Muscle layer of duodenum (tissue), 2 donors: ENCODE data around the gene C1QTNF6.
A peak's percentile ranks its signal among the peaks of the same experiment; 100 is the strongest.
"Not testable (repeated sequence)": the region's sequence is repeated elsewhere in the genome, so short reads cannot be mapped to it uniquely, and the experiment has no call there.

Experiments used
- H3K27ac ChIP-seq: one replicate; pipeline ENCODE4 v1.7.0; 2013; ENCODE audit warnings: mild to moderate bottlenecking, low read length
- H3K27me3 ChIP-seq: one replicate; pipeline ENCODE4 v1.7.0; 2013; ENCODE audit warnings: low read depth, mild to moderate bottlenecking, control low read depth, low read length
- H3K36me3 ChIP-seq, 2 donors: one replicate each; pipeline ENCODE4 v1.7.0; 2013; ENCODE audit warnings: low read length in 2 of 2, control low read depth in 1 of 2, mild to moderate bottlenecking in 1 of 2; ENCODE audit not compliant: insufficient read depth in 2 of 2, control insufficient read depth in 1 of 2
- H3K4me1 ChIP-seq, 2 donors: one replicate each; pipeline ENCODE4 v1.7.0; 2013; ENCODE audit warnings: low read length in 2 of 2, mild to moderate bottlenecking in 2 of 2, control low read depth in 1 of 2, moderate library complexity in 1 of 2; ENCODE audit not compliant: insufficient read depth in 2 of 2, control insufficient read depth in 1 of 2
- H3K4me3 ChIP-seq, 2 donors: one replicate each; pipeline ENCODE4 v1.7.0; 2013; ENCODE audit warnings: low read length in 2 of 2, low read depth in 1 of 2, mild to moderate bottlenecking in 1 of 2
- H3K9me3 ChIP-seq, 2 donors: one replicate each; pipeline ENCODE4 v1.7.0; 2013; ENCODE audit warnings: low read length in 2 of 2, control low read depth in 1 of 2, mild to moderate bottlenecking in 1 of 2; ENCODE audit not compliant: control insufficient read depth in 1 of 2
- donor health status: healthy.

The C1QTNF6 gene

DNA sequence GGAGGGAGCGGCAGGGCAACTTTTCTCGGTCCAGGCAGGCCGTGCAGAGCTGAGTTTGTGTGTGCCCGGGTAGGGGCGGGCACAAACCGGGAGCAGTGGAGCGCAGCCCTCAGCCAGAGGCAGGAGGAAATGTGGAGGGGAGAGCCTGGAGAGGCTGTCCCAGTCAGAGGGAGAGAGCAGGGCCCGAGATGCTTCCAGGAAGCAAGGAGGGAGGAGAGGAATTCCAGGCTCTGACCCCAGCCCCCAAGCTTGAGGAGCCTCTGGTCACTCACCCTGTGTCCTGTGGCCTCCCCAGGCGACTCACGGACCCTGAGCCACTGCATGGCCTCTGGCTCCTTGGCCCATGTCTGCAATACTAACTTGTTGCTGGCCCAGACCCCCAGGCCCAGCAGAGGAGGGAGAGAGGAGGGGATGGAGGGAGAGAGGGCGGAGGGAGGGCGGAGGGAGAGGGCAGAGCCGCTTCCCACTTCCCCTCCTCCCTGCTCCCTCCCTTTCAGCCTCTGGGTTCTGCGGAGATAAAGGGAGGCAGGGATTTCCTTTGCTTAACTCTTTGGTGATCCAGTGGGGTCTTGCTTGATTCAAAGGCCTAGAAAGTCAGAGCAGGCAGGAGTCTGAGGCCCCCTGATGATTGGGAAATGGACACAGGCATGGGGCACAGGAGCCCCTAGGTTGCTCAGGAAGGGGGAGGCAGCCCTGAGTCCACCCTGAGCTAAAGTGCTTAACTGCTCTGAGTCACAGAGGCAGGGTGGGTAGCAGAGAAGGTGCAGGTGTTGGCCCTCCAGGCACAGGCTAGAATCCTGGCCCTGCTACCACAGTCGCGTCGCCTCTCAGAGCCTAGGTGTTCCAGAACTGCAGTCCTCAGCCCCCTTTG is at the start of gene C1QTNF6:
C1QTNF6 (minus strand) TSS at position 357 of the 871 bp plus-strand sequence; CDS start at position 323, 34 bp downstream.
- H3K27me3 ChIP-seq: no peaks in the 10 kb centered on the region
- peak within 1 kb of the TSS; percentile 74 for H3K27ac ChIP-seq
- H3K36me3 ChIP-seq: no peaks in the 10 kb centered on the region
- H3K4me1 ChIP-seq: peaks cover 11 to 20% of the 10 kb centered on the region in 2 donors
- no peaks in the 10 kb centered on the region for H3K9me3 ChIP-seq
- peak within 1 kb of the TSS; percentile 40 to 56 for H3K4me3 ChIP-seq

DNA sequence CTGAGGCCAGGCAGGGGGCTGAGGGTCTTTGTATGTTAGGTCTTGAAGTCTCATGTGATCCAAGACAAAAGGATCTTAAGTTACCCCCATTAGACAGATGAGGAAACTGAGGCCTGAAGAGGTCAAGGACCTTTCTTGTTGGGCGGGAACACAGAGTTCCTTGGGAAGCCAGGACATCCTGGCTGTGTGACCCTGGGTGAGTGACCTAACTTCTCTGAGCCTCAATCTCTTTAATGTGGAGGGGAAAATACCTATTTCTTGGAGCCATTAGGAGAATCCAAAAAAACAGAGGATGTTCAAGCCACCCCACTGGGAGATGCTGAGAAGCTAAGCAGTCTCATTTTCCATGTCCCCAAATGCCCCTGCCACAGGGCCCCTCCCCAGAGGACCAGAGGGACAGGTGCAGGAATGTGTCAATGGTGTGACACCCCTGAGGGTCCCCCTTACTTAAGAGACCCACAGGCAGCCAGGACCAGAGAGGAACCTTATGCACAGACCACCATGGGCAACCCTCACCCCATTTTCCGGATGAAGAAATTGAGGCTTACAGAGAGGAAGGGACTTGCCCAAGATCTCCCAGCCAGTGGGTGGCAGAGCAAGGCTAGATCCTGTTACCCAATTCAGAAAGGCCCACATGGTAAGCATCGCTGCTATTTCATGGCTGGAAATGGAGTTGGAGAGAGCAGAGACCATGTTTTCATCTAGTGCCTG is 48.0 kb upstream of the C1QTNF6 start:
- Histone ChIP-seq H3K36me3 (no peaks in the 10 kb centered on the region), H3K4me3 (no peak overlapping the region), H3K4me1 (peaks cover 0 to 4% of the 10 kb centered on the region in 2 donors), H3K27me3 (no peaks in the 10 kb centered on the region), H3K27ac (no peak overlapping the region), H3K9me3 (no peaks in the 10 kb centered on the region)

DNA sequence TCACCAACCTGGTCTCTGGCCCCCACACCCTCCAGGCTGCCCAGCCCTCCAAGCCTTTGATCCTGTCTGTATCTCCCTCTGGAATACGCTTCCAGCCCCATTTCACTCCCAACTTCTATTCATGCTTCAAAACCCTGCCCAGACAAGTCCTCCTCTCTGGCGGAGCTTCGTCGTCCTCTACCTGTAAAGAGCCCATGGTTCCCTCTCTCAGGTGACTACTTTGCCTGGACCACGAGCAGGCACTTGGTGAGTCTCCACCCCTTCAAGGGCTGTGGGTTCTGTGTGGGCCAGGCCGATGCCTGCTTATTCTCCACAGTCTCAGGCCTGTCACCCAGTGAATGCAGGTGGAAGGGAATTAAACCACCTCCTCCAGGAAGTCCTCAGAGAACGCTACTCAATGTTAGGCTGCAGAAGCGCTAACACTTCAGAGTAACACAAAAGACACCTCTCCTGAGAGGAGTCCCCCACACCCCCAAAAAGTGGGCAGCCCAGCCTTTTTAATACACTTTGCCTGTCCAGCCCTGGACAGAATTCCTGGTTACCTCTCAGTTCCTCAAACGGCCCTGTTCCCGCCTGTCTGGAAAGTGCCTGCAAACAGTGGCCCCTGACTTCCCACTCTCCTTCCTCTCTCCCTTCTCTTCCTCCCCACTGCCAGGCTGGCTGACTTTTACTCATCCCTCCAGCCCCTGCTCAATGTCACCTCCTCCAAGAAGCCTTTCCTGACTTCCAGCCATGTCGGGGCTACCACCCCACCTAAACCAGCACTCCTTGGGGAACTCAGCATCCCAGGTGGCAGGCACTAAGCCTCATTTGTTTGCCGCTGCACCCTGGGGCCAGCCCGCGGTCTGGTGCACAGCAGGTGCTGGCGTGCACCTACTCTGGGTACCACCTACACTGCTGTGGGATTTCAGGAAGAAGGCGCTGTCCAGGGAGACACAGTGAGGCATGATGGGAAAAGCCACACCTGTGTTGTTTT is 47.0 kb upstream of the C1QTNF6 start:
- no peak overlapping the region for H3K27ac ChIP-seq
- no peaks in the 10 kb centered on the region for H3K36me3 ChIP-seq
- H3K27me3 ChIP-seq: no peaks in the 10 kb centered on the region

DNA sequence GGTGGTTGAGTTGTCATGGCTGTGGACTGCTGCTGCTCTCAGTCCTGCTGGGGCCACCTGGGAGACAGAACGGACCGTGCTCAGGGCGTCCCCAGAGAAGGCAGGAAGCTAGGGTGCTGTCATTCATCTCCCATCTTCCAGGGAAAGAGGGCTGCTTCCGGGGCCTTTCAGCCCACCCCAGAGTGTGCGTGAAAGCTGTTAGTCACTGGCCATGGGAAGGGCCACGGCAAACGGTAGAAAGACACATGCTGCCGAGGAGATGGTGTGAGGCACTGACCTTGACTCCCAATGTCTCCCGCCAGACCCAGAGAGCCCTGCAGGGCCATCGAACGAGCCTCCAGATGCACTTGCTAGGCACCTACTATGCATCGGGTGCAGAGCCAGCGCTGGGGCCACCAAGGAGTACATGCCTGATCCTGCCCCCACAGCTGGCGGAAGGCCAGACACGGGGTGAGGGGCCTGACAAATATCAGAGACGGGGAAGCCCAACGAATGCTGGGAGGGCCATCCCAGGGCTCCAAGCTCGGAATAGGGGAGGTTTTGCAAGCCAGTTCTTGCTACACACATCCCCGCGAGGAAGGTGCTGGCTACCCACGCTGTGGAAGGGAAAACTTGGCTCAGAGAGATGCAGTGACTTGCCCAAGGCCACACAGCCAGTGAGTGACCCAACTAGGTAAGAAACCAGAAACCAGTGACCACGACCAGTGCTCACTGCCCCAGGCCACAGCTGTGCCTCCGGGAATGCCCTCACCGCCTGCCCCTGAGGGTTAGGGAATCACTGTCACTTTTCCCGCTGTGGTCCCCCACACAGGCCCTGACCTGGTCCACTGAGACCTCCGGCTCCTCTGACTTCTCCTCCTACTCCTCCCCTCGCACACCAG is 45.9 kb upstream of the C1QTNF6 start:
- H3K27me3 ChIP-seq: no peaks in the 10 kb centered on the region
- peaks cover under 1 to 8% of the 10 kb centered on the region in 2 donors for H3K4me1 ChIP-seq
- no peak overlapping the region for H3K4me3 ChIP-seq
- no peaks in the 10 kb centered on the region for H3K36me3 ChIP-seq
- no peaks in the 10 kb centered on the region for H3K9me3 ChIP-seq
- no peak overlapping the region for H3K27ac ChIP-seq

More for the DNA sequence above, 47.0 kb upstream of the C1QTNF6 start:
- no peaks in the 10 kb centered on the region for H3K4me1 ChIP-seq
- no peak overlapping the region for H3K4me3 ChIP-seq
- no peaks in the 10 kb centered on the region for H3K9me3 ChIP-seq

DNA sequence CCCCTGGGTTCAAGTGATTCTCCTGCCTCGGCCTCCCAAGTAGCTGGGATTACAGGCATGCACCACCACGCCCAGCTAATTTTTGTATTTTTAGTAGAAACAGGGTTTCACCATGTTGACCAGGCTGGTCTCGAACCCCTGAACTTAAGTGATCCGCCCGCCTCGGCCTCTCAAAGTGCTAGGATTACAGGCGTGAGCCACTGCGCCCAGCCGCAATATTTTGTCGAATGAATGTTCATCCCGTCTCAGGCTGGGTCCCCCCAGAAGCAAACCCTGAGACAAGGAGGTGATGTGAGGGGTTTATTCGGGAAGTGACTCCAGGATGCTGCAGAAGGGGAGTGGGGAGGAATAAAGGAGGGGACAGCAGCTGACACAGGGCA is 45.3 kb upstream of the C1QTNF6 start:
- H3K27ac ChIP-seq, H3K36me3 ChIP-seq, H3K4me3 ChIP-seq, H3K9me3 ChIP-seq, H3K27me3 ChIP-seq: not testable (repeated sequence)
- H3K4me1 ChIP-seq: peaks cover 4 to 10% of the 10 kb centered on the region in 2 donors

GRCh38 chr22:37232140-37232998 is 44.3 kb upstream of the C1QTNF6 start:
- Histone ChIP-seq H3K9me3 (no peaks in the 10 kb centered on the region), H3K4me3 (no peak overlapping the region), H3K36me3 (no peaks in the 10 kb centered on the region), H3K27ac (no peak overlapping the region), H3K27me3 (no peaks in the 10 kb centered on the region), H3K4me1 (peaks cover 4 to 10% of the 10 kb centered on the region in 2 donors)

DNA sequence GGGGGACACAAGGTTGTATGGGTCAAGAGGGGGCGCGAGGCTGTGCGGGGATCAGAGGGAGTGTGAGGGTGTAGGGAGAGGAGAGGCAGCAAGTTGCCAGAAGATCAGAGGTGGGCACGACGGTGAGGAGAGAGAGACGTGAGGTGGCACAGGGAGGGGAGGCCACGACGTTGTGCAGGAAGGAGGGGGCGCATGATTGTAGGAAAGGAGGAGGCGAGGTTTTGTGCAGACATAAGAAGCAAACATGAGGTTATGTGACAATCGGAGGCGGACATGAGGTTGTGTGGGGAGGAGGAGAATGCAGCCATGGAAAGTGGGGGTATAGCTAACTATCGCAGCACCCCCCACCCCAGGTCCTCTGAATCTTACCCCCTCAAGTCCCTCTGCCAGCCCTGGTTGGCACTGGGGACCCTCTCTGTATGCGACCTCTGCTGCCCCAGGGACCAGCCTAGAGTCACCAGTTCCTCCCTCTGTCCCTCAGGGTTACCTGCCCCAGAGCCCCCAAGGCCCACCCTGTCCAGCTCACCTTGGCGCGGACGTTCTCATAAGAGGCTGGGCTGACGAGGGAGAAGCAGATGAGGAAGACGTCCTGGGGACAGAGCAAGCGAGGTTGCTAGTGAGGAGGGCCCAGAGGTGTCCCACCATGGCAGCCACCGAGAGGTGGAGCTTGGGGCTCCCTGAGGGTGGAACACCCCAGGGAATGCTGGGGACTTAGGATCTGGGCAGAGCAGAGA is 43.5 kb upstream of the C1QTNF6 start:
- Histone ChIP-seq H3K4me1 (peaks cover 4 to 10% of the 10 kb centered on the region in 2 donors), H3K27me3 (no peaks in the 10 kb centered on the region)

DNA sequence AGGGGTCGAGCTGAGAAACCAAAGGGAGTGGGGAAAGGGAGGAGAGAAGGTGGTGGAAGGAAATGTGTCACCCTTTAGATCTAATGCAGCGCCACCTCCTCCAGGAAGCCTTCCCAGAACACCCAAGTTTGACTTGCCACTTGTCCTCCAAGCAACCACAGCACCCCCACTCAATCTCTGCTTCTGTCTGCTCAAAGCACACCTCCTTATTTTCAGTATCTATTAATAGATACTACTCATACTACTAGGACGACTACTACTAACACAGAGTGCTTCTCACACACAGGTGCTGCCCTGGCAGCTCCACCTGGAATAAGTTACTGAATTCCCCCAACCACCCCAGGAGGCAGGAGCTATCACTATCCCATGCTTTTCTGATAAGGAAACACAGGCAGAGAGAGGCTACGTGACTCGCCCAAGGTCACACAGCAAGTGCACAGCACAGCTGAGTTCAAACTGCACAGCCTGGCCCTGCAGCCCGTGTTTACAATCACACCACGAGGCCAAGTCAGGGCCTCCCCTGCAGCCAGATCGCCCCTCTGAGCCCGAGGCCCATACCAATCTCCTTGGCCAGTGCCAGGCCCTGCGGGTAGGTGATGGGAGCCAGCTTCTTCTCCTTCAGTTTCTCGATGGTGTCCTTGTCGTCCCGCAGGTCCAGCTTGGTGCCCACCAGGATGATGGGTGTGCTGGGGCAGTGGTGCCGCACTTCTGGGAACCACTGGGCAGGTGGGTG is 42.8 kb upstream of the C1QTNF6 start:
- Histone ChIP-seq H3K27ac (no peak overlapping the region), H3K36me3 (no peaks in the 10 kb centered on the region)

More for the DNA sequence above, 43.5 kb upstream of the C1QTNF6 start:
- Histone ChIP-seq H3K27ac (no peak overlapping the region), H3K36me3 (no peaks in the 10 kb centered on the region), H3K4me3 (no peak overlapping the region), H3K9me3 (no peaks in the 10 kb centered on the region)

More for the DNA sequence above, 42.8 kb upstream of the C1QTNF6 start:
- no peak overlapping the region for H3K4me3 ChIP-seq
- H3K9me3 ChIP-seq: no peaks in the 10 kb centered on the region
- H3K27me3 ChIP-seq: no peaks in the 10 kb centered on the region
- peaks cover 4 to 10% of the 10 kb centered on the region in 2 donors for H3K4me1 ChIP-seq
